Stimulated activated CD8-positive, alpha-beta memory T cell treated with anti-CD3 and anti-CD28 coated beads, Interleukin-4, amount 100 ng/mL, for 1 hour (primary cell): Measurements from ENCODE around the gene AMDHD1.
A peak's percentile ranks its signal among the peaks of the same experiment; 100 is the strongest.

Experiments
- DNase-seq, 2 donors: peaks; one replicate each; pipeline ENCODE4 v3.0.0-alpha.2; 2020; ENCODE audit warnings: low read depth in 2 of 2, low spot score in 1 of 2

AMDHD1 gene, protein sequence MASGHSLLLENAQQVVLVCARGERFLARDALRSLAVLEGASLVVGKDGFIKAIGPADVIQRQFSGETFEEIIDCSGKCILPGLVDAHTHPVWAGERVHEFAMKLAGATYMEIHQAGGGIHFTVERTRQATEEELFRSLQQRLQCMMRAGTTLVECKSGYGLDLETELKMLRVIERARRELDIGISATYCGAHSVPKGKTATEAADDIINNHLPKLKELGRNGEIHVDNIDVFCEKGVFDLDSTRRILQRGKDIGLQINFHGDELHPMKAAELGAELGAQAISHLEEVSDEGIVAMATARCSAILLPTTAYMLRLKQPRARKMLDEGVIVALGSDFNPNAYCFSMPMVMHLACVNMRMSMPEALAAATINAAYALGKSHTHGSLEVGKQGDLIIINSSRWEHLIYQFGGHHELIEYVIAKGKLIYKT

DNA sequence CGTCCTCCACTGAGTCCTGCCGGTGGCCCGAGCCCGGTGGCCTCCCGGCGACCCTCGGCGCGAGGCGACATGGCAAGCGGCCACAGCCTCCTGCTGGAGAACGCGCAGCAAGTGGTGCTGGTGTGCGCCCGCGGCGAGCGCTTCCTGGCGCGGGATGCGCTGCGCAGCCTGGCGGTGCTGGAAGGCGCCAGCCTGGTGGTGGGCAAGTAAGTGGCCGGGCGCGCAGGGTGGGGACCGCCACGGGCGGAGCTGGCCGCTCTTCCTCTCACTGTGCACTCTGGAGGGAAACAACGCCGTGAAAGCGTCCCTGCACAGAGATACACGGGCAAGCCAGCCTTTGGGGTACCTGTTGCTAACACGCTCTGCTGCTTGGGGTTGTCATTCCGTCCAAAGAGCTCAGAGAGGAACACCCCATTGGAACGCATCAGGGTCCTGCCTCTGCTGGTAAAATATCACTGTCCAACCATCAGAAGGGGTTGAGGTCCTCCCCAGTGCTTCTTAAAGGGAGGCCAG lies at the start of gene AMDHD1:
AMDHD1 (plus strand) TSS at position 2 of the 513 bp plus-strand sequence; CDS start at position 70, 68 bp downstream.
- peak in 1 of 2 donors; percentile 24 for DNase-seq

DNA sequence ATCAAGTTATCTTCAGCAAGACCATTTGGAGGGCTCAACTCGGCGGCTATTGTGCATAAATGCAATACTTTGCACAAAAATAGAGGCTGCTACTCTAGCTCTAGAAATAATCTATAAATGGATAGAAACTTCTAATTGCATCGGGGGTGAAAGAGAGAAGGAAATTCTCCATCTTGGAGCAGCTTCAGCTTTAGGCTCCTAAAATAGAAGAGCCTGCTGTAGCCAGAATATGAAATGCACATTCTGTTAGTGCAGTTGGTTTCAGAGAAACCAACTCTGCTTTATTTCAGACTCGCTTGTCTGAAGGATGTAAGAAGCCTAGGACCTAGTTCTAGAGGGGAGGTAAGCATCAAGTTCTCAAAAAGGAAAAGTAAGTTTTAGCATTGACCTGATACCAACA lies 46.3 kb upstream of the AMDHD1 start:
- no peak for DNase-seq

DNA sequence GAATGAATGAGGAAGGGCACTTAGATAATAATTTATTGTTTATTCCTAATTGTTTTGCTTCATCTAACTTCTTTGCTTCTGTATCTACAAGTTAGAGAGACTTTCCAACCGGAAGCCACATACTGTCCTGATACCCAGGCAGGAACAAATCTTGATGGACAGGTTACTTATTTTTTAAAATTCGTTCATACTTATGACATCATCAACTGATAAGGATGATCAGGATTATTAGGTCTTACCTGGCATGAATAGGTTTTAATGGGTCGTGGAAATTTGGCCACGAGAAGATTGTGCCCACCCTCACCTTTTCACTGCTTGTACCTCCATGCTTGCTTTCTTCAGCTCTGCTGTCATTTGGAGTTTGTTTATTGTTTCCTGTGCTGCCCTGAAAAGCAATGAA lies 45.0 kb upstream of the AMDHD1 start:
- DNase-seq = no peak

DNA sequence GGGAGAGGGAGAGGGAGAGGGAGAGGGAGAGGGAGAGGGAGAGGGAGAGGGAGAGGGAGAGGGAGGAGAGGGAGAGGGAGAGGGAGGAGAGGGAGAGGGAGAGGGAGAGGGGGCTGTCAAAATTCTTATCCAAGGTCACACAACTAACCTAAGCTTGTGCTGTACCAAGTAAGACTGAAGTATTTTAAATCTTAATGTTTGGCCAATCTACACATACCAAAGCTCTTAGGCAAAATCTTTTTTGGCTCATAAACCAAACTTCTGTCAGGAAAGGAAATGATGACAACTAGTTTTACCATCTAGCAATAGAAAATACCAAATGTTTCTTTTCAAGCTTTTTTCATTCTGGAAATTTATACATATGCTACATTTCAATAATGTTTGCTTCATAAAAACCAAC lies 34.6 kb upstream of the AMDHD1 start:
- DNase-seq = no peak

DNA sequence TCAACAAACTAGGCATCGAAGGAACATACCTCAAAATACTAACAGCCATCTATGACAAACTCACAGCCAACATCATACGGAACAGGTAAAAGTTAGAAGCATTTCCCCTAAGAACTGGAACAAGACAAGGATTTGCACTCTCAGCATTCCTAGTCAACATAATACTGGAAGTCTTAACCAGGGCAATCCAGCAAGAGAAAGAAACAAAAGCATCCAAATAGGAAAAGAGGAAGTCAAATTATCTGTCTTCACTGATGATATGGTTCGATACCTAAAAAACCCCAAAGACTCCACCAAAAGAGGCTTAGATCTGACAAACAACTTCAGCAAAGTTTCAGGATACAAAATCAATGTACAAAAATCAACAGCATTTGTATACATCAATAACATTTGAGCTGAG lies 33.3 kb upstream of the AMDHD1 start:
- DNase-seq = no peak

DNA sequence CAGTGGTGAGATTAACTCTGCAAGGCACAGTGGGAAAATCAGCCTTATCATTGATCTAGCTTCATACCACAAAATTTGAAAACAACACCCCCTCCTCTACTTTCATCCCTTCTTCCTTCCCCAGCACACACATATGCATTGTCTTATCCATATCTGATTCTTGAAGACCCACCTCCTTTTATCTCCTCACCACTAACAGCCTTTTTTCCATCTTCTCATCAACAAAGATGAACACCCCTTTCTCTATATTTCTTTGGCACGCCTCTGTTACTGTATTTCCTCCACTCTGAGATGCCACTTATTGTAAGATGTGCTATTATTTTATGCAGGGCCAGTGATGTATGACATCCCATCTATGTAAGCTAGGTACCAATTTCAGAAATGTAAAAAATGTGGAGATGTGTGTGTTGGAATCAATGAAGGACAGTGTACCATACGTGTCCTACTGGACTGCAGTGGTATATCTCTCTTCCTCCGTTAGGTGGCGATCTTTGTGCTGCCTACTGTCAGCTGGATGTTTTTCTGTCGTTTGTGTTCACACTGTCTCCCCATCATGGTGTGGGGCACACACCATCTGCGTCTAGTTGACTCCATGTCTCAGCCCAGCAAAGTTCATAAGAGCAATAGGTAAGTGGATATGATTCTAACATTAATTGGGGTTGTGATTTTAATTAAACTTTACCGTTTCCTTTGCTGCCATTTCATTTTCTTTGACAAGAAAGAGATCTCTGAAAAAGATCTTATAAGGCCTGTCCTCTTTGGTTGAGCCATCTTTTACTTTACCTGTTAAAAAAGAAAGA lies 24.7 kb upstream of the AMDHD1 start:
- peak in 1 of 2 donors; percentile 9 for DNase-seq

DNA sequence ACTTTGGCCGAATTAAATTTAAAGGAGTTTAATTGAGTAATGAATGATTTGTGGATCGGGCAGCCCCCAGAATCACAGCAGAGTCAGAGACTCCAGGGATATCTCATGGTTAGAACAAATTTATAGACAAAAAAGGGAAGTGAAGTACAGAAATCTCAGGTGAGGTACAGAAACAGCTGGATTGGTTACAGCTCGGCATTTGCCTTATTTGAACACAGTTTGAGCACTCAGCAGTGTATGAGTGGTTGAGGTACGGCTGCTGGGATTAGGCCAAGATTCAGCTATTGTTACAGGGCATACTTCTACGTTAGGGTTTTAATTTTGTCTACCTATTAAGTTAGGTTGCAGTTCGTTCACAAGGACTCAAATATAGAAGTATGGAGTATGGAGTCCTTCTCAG lies 24.0 kb upstream of the AMDHD1 start:
- no peak for DNase-seq

DNA sequence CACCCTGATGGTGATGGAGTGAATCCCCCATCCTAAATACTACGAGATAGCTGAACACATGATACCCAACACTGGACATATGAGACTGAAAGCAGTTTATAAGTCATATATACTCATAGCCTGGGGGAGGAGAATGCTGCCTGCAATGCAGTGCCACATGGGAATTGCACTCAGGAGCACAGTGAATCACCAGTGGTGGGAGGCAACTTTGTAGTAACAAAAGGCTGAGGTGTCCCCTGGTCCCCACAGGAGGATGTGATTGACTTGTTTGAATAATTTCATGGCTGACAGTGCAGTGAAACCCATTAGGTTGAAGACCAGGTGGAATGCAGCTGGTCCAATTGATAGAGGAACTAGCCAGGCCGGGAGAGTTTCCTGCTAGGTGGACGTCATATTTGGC lies 20.9 kb upstream of the AMDHD1 start:
- no peak for DNase-seq

DNA sequence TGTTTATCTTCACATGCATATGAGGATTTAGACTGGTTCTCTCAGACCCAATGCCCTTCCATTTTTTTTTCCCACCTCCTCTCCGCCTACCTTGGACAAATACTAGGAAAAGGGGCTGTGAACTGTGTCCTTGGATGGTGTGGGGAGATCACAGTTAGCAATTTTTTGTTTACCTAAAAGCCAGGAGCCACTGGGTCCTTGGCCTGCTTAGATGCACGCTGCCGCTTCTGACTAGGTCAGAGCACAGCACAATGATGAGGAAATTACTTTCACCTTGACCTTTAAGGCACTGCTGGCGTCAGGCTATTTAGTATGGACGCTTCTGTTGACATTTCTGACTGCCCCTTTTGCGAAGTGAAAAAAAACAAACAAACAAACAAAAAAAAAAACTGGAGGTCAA lies 2.6 kb upstream of the AMDHD1 start:
- no peak for DNase-seq

DNA sequence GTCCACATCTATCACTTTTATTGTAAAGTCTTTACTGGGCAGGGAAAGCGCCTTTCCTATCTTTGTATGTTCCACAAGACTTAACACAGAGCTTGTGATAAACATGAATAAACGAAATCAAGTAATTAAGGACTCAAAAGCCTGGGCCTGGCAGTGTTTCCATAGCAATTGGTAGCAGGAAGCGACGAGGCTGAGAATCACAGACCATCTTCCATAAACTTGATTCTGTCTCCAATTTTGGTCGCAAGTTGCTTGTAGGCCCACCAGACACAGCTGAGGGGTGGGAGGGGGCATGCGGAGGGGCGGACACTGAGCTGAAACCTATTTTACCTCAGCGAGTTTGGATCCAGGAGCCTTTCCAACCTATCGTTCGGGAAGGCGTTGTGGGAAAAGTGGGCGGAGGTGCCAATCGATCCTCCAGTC lies 1.0 kb upstream of the AMDHD1 start:
- no peak for DNase-seq

DNA sequence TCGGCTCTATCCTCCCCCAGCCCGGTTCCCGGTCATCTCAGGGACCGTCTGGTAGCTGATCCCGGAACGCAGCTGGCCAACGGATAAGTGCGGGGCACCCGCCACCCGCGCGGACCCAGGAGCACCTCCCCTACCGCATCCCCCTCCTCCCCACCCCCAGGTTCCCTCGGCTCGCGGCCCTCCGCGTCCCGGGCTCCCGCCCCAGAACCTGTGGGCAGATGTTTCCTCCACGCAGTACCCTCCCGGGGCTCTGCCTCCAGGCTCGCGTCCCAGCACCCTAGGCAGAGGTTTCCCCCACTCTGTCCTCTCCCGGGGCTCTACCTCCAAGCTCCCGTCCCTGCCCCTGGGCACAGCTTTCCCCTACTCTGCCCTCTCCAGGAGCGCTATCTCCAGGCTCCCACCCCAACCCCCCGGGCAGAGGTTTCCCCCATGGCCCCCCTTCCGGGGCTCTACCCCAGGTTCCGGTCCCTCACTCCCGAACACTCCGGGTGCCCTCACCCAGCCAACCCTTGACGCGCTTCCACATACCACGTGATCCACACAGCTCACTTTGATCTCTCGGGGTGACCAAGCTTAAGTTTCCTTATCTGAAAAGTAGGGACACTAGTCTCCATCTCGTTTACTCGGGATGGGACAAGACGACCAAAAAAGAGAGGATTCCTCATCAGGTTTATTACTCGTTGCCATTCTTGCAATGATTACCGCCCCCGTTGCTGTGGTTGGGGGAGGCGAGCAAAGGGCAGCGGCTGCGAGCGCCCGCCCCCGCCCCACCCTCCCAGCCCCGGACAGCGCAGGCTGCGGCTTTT lies 404 bp upstream of the AMDHD1 start, which contains the start of gene CCDC38:
CCDC38 (minus strand) TSS at position 91 of the 806 bp plus-strand sequence. CDS start 6,105 bp downstream, outside the sequence.
- peak; percentile 46 to 64 for DNase-seq

DNA sequence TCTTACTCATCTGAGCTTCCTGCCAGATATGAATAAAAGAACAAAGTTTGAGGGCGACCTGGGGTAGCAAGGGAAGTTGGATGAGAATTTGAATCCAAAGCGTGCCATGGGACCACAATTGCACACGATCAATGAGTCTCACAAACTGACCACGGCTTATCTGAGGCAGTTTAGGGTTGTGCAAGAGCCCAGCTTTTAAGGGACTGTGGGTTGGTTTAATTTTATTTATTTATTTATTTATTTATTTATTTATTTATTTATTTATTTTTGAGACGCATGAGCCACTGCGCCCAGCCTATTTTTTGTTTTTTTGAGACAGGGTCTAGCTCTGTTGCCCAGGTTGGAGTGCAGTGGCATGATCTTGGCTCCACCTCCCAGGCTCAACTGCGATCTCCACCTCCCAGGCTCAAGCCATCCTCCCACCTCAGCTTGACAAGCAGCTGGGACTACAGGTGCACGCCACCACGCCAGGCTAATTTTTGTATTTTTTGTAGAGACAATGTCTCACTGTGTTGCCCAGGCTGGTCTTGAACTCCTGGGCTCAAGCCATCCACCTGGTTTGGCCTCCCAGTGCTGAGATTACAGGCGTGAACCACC lies 1.1 kb downstream of the AMDHD1 start:
- no peak for DNase-seq

DNA sequence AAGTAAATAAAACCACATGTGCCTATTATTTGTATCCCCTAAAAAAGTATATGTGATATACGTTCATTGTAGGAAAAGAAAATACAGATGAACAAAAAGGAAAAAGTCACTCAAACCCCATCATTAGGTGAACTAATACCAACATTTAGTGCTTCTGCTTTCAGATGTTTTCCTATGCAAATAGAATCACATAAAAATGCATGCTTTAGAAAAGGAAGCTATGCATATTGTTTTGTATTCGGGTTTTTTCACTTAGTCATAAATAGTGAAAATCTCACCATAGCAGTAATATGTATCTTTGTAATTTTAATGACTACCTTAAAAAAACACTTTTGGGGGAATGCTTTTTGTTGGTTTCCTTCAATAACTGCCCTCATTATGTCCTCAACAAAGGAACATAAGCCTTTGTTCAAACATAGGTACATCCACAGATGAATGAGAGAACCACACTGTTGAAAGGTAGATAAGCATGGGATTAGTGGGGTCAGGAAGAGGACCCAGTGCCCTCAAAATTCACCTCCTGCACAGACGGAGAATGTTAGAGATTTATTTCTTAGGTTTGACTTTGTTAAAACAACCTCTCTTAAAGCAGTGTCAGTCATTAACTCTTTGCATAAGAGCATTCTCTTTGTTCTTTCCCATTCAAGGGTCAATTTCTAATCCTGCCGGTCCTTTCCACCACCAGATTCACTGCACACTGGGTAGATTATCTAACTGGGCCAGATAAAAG lies 6.5 kb downstream of the AMDHD1 start:
- no peak for DNase-seq

DNA sequence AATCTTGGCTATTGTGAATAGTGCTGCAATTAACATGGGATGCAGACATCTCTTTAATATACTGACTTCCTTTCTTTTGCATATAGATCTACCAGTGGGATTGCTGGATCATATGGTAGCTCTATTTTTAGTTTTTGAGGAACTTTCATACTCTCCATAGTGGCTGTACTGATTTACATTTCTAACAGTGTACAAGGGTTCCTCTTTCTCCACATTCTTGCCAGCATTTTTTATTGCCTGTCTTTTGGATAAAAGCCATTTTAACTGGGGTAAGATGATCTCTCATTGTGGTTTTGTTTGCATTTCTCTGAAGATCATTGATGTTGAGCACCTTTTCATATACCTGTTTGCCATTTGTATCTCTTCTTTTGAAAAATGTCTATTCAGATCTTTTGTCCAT lies 8.4 kb downstream of the AMDHD1 start:
- DNase-seq = no peak

DNA sequence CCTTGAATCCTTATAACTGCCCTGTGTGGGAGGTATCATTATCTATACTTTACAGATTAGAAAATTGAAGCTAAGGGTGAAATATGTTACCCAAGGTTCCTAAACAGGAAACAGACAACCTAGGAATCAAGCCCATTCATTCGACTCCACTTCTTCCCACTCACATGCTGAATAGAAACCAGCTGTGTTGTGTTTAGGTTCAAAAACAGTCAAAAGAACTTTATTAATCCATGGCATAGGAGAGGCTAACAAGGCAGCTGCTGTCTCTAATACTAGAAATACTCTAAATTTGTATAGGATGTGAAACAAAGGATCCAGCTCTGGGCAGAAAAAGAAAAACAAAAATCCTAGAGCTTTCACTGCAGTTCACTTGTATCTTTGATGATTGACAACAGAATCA lies 9.9 kb downstream of the AMDHD1 start:
- DNase-seq = no peak

DNA sequence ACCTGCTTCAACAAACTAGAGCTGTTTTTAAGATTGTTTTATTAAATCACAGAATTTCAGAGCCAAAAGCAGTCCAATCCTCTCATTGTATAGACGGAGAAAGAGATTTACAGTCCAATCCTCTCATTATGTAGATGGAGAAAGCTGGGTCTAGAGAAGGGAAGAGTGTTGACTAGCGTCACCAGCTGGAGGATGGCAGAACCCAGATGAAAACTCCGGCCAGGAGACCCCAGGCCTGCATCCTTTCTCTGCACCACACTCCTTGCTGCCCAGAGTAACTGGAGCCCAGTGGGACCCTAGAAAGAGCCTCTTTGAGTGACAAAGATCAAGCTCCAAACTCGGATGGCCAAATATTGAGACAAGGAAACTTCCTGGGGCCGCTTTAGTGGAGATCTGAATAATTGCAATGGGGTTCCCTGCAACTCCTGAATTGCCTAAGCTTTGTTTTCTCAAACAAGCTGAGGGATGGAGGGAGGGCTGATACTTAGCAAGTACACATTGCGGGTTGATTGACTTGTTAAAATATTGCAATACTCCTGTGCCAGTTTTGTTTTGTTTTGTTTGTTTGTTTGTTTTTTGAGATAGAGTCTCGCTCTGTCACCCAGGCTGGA lies 12.5 kb downstream of the AMDHD1 start:
- no peak for DNase-seq

DNA sequence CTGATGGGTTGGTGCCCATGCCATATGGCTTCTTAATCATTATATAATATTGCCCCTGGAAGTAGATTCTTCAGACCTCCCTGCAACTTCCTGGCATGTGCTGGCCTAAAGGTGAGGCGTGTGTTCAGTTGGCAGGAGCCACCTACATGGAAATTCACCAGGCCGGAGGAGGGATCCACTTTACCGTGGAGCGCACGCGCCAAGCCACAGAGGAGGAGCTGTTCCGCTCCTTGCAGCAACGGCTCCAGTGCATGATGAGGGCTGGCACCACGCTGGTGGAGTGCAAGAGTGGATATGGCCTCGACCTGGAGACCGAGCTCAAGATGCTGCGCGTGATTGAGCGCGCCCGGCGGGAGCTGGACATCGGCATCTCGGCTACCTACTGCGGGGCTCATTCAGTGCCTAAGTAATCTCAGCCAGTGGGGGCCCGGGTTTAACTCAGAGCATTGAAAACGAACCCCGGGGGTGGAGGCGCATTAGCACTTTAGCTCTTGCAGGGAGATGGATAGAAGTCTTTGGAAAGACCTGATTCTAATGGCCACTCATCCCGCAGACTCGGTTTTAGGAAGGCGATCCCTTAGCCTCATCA lies 13.5 kb downstream of the AMDHD1 start:
- DNase-seq = no peak

DNA sequence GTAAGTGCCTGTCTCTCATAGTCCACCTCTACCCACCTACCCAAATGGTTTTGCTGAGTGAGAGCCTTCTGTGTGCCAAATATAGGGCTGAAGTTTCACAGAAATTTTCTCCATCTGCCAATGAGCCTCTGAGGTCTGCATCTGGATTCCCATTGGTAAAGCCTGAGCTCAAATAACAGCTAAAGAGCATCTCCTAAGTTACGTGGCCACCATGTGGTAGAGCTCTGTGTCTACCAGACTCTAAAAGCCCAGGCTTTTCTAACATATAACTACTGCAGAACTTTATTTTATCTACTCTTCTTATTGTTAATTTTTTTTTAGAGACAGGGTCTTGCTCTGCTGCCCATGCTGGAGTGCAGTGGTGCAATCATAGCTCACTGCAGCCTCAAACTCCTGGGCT lies 16.0 kb downstream of the AMDHD1 start:
- DNase-seq = no peak

DNA sequence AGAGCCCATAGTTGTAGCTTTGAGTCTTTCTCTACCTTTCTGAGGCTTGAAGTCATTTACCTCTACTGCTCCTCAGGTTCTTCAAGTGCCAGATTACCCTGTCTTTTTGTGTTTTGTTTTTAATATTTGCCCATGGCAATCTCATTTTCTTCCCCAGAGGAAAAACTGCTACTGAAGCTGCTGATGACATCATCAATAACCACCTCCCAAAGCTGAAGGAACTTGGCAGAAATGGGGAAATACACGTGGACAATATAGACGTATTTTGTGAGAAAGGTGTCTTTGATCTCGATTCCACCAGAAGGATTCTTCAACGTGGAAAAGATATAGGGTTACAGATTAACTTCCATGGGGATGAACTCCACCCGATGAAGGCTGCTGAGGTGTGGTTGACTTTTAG lies 17.1 kb downstream of the AMDHD1 start:
- no peak for DNase-seq
